SK-N-SH treated with all-trans-retinoic acid at 6 μM for 48 hours (cell line): ENCODE measurements around the gene RASA4B.
"Not testable (repeated sequence)": the region's sequence is repeated elsewhere in the genome, so short reads cannot be mapped to it uniquely, and the experiment has no call there.

Experiments used
- ARNTL ChIP-seq: fragments of 450-650 bp; formaldehyde crosslinking; IDR thresholded peaks from 2 replicates; pipeline ENCODE4 v1.5.0; 2020; ENCODE audit warnings: low read depth, mild to moderate bottlenecking, moderate library complexity, borderline replicate concordance
- CREB5 ChIP-seq: fragments of 250-450 bp; sonication (Bioruptor Pico); IDR thresholded peaks from 2 replicates; pipeline ENCODE4 v1.5.1; 2020; ENCODE audit warnings: low read depth, mild to moderate bottlenecking, moderate library complexity
- TOX ChIP-seq: fragments of 250-450 bp; sonication (Bioruptor Pico); IDR thresholded peaks from 2 replicates; pipeline ENCODE4 v1.8.0; 2021; ENCODE audit warnings: mild to moderate bottlenecking, moderate library complexity, borderline replicate concordance

GRCh38 chr7:102524803-102525202, 7.2 kb upstream of the RASA4B start:
- not testable (repeated sequence) for TF ChIP-seq ARNTL, TOX, CREB5 (CRISPR knock-in tag)
